H1 (cell line): ENCODE measurements around the gene HLA-DOB. TPM values are rescaled to one million over a fixed set of nuclear protein-coding genes. Genes with fewer than 3 reads are reported as not detected.

Experiments
- CTCF ChIA-PET: fragments of 300-600 bp; sonication (Branson Sonifier 250); formaldehyde crosslinking; loops from one replicate; lab custom pipeline; 2021; ENCODE audit not compliant: partially characterized antibody; lab: Charles Lee
- POLR2A ChIA-PET: fragments of 300-600 bp; sonication (Branson Sonifier 250); formaldehyde crosslinking; loops from one replicate; lab custom pipeline; 2021; ENCODE audit warnings: inconsistent platforms; ENCODE audit not compliant: partially characterized antibody; lab: Charles Lee
- DNase-seq, 2 experiments: peaks; one replicate each; pipeline versions ENCODE4 v3.0.0 to v3.0.0-alpha.2; 2010 to 2022; ENCODE audit warnings: low spot score in 2 of 2, low read depth in 1 of 2, mixed read lengths in 1 of 2
- FAIRE-seq: peaks from 2 replicates; lab custom pipeline; 2011; peaks lifted over from hg19 to GRCh38; lab: Jason Lieb, UNC
- H2AFZ ChIP-seq: 2 replicates; pipeline ENCODE4 v1.8.1; 2012; ENCODE audit warnings: low read length, inconsistent platforms
- H2AK5ac ChIP-seq: 2 replicates; pipeline ENCODE4 v1.6.1; 2013; ENCODE audit warnings: low read depth, low read length
- H2BK120ac ChIP-seq: replicated peaks from 2 replicates; pipeline ENCODE3; 2013; ENCODE audit warnings: low read depth, low read length, inconsistent platforms
- H2BK12ac ChIP-seq: 2 replicates; pipeline ENCODE4 v1.6.1; 2013; ENCODE audit warnings: low read depth, low read length
- H2BK15ac ChIP-seq: 2 replicates; pipeline ENCODE4 v1.6.1; 2013; ENCODE audit warnings: low read length
- H2BK20ac ChIP-seq: 2 replicates; pipeline ENCODE4 v1.6.1; 2013; ENCODE audit warnings: low read length
- H2BK5ac ChIP-seq: 2 replicates; pipeline ENCODE4 v1.6.1; 2013; ENCODE audit warnings: low read depth, low read length
- H3K14ac ChIP-seq: 2 replicates; pipeline ENCODE4 v1.6.1; 2013; ENCODE audit warnings: inconsistent platforms; ENCODE audit not compliant: insufficient read length
- H3K18ac ChIP-seq: 2 replicates; pipeline ENCODE4 v1.6.1; 2013; ENCODE audit warnings: low read length; ENCODE audit errors: extremely low read depth
- H3K23ac ChIP-seq: 2 replicates; pipeline ENCODE4 v1.6.1; 2013; ENCODE audit warnings: inconsistent platforms; ENCODE audit not compliant: insufficient read length
- H3K23me2 ChIP-seq: 2 replicates; pipeline ENCODE4 v1.6.1; 2013; ENCODE audit warnings: low read depth, low read length
- H3K27ac ChIP-seq: 2 replicates; pipeline ENCODE4 v1.6.1; 2011; ENCODE audit warnings: low read depth, low read length, inconsistent platforms
- H3K27me3 ChIP-seq, 4 experiments: replicated peaks in 1 of 4; 1 replicate in 1 of 4; 2 replicates in 3 of 4; pipeline versions ENCODE4 v1.6.1 to v1.8.1; 2011 to 2013; ENCODE audit warnings: low read length in 3 of 4, mild to moderate bottlenecking in 3 of 4, inconsistent platforms in 2 of 4, mixed read lengths in 2 of 4, moderate library complexity in 1 of 4; ENCODE audit not compliant: control insufficient read depth in 3 of 4, insufficient read depth in 3 of 4; ENCODE audit errors: extremely low read depth in 1 of 4
- H3K36me3 ChIP-seq, 4 experiments: 2 replicates each; pipeline versions ENCODE4 v1.6.1 to v1.8.1; 2011 to 2013; ENCODE audit warnings: mild to moderate bottlenecking in 4 of 4, low read length in 3 of 4, moderate library complexity in 2 of 4, control low read depth in 1 of 4, inconsistent platforms in 1 of 4; ENCODE audit not compliant: insufficient read depth in 4 of 4, control insufficient read depth in 2 of 4
- H3K4ac ChIP-seq: replicated peaks from 2 replicates; pipeline ENCODE3; 2013; ENCODE audit warnings: low read length, low read depth, mixed read lengths, inconsistent platforms; ENCODE audit not compliant: insufficient read length
- H3K4me1 ChIP-seq, 4 experiments: replicated peaks in 1 of 4; 1 replicate in 1 of 4; 2 replicates in 3 of 4; pipeline versions ENCODE4 v1.6.1 to v1.8.1; 2011 to 2013; ENCODE audit warnings: low read length in 3 of 4, inconsistent platforms in 2 of 4, mixed read lengths in 1 of 4; ENCODE audit not compliant: insufficient read depth in 4 of 4, control insufficient read depth in 3 of 4
- H3K4me2 ChIP-seq, 2 experiments: 2 replicates each; pipeline versions ENCODE4 v1.6.1 to v1.8.1; 2011 to 2013; ENCODE audit warnings: low read depth in 2 of 2, low read length in 2 of 2, control low read depth in 1 of 2, inconsistent platforms in 1 of 2, mild to moderate bottlenecking in 1 of 2; ENCODE audit not compliant: insufficient read depth in 1 of 2
- H3K4me3 ChIP-seq, 4 experiments: fragments of 200-600, 300-600 bp in 1 of 4; sonication (generic), shearing (Covaris generic), sonication (Bioruptor Twin) in 1 of 4; 2 replicates each; pipeline versions ENCODE4 v1.5.1 to v1.8.1; 2011 to 2016; ENCODE audit warnings: low read length in 4 of 4, low read depth in 3 of 4, control low read depth in 2 of 4, inconsistent platforms in 2 of 4, mild to moderate bottlenecking in 2 of 4, mixed read lengths in 1 of 4, moderate library complexity in 1 of 4; ENCODE audit not compliant: insufficient read depth in 2 of 4; ENCODE audit errors: extremely low read depth in 1 of 4
- H3K56ac ChIP-seq: replicated peaks from 2 replicates; pipeline ENCODE3; 2013; ENCODE audit warnings: low read depth, mild to moderate bottlenecking, mixed read lengths, low read length, inconsistent platforms; ENCODE audit not compliant: insufficient read length
- H3K79me1 ChIP-seq: 2 replicates; pipeline ENCODE4 v1.6.1; 2013; ENCODE audit warnings: low read depth, low read length, control low read depth
- H3K79me2 ChIP-seq, 2 experiments: 2 replicates each; pipeline versions ENCODE4 v1.6.1 to v1.8.1; 2012 to 2013; ENCODE audit warnings: low read length in 2 of 2, mild to moderate bottlenecking in 2 of 2, inconsistent platforms in 1 of 2; ENCODE audit not compliant: insufficient read depth in 2 of 2, control insufficient read depth in 1 of 2
- H3K9ac ChIP-seq, 4 experiments: replicated peaks in 1 of 4; 1 replicate in 1 of 4; 2 replicates in 3 of 4; pipeline versions ENCODE4 v1.6.1 to v1.8.1; 2011 to 2013; ENCODE audit warnings: low read depth in 3 of 4, low read length in 3 of 4, control low read depth in 2 of 4, mild to moderate bottlenecking in 2 of 4, moderate library complexity in 2 of 4, inconsistent platforms in 1 of 4; ENCODE audit errors: extremely low read depth in 1 of 4
- H3K9me3 ChIP-seq, 2 experiments: 2 replicates each; pipeline versions ENCODE4 v1.6.1 to v1.8.1; 2012 to 2013; ENCODE audit warnings: mild to moderate bottlenecking in 2 of 2, moderate library complexity in 2 of 2, control low read depth in 1 of 2, inconsistent platforms in 1 of 2, low read depth in 1 of 2, low read length in 1 of 2, mixed read lengths in 1 of 2; ENCODE audit not compliant: insufficient read depth in 2 of 2
- H4K20me1 ChIP-seq, 2 experiments: replicated peaks in 1 of 2; 2 replicates each; pipeline versions ENCODE3 to v1.8.1; 2011 to 2013; ENCODE audit warnings: inconsistent platforms in 2 of 2, low read length in 2 of 2, mild to moderate bottlenecking in 1 of 2; ENCODE audit not compliant: insufficient read depth in 2 of 2, control insufficient read depth in 1 of 2
- H4K5ac ChIP-seq: 2 replicates; pipeline ENCODE4 v1.6.1; 2013; ENCODE audit warnings: low read length, low read depth, mixed read lengths, inconsistent platforms; ENCODE audit not compliant: insufficient read length
- H4K8ac ChIP-seq: 2 replicates; pipeline ENCODE4 v1.8.0; 2013; ENCODE audit warnings: mild to moderate bottlenecking, moderate library complexity, low read length, inconsistent platforms; ENCODE audit not compliant: insufficient read depth; ENCODE audit errors: extremely low read depth
- H4K91ac ChIP-seq: replicated peaks from 2 replicates; pipeline ENCODE3; 2013; ENCODE audit warnings: low read length, mixed read lengths, inconsistent platforms; ENCODE audit not compliant: insufficient read length
- ASH2L ChIP-seq: fragments of 200-600, 300-600 bp; sonication (generic); IDR thresholded peaks from one replicate; pipeline ENCODE4 v1.7.1; 2017; ENCODE audit warnings: low read length
- BRCA1 ChIP-seq: IDR thresholded peaks from 2 replicates; pipeline ENCODE4 v1.6.1; 2012; ENCODE audit warnings: low read depth, low read length, improper control_type of control experiment
- CBX5 ChIP-seq: fragments of 300-800, 300-1000 bp; sonication (generic); IDR thresholded peaks from 2 replicates; pipeline ENCODE4 v1.7.1; 2016; ENCODE audit warnings: antibody characterized with exemption, low read length, low read depth
- GTF2F1 ChIP-seq: IDR thresholded peaks from 2 replicates; pipeline ENCODE4 v1.6.1; 2012; ENCODE audit warnings: low read depth, low read length, improper control_type of control experiment, borderline replicate concordance
- KDM4A ChIP-seq: IDR thresholded peaks from one replicate; pipeline ENCODE4 v1.7.1; 2012; ENCODE audit warnings: low read depth, mild to moderate bottlenecking, moderate library complexity, low read length, inconsistent platforms; ENCODE audit not compliant: severe bottlenecking
- RAD21 ChIP-seq, 2 experiments: IDR thresholded peaks in 1 of 2; conservative IDR thresholded peaks in 1 of 2; 2 replicates each; pipeline ENCODE4 v1.6.1; 2011; ENCODE audit warnings: low read depth in 2 of 2, low read length in 2 of 2, improper control_type of control experiment in 1 of 2, inconsistent platforms in 1 of 2, mild to moderate bottlenecking in 1 of 2, moderate library complexity in 1 of 2
- TEAD4 ChIP-seq: IDR thresholded peaks from 2 replicates; pipeline ENCODE4 v1.6.1; 2012; ENCODE audit warnings: low read depth, low read length, inconsistent platforms, mixed read lengths
- WGBS, 2 experiments: shearing (Covaris generic) in 1 of 2; methylation state at CpG; one replicate each; pipeline versions ENCODE4 v1.1.6 to v1.1.7; 2013 to 2015; ENCODE audit warnings: low lambda C conversion rate in 2 of 2, mixed read lengths in 2 of 2, inconsistent platforms in 1 of 2, low coverage in 1 of 2, missing lambda C conversion rate in 1 of 2; ENCODE audit not compliant: insufficient replicate concordance in 2 of 2, insufficient coverage in 1 of 2, insufficient read length in 1 of 2; ENCODE audit errors: extremely low coverage in 1 of 2, missing lambda C conversion rate in 1 of 2; 5-methylcytosine and 5-hydroxymethylcytosine counted together
- polyA plus RNA-seq, 7 experiments: library from polyadenylated mRNA; depleted of rRNA in 3 of 7; stranded (reverse) in 5 of 7; unstranded in 2 of 7; fragments of >200 nt in 5 of 7; fragments of 200-250 nt in 2 of 7; gene quantifications; 1 replicate in 5 of 7; 2 replicates in 1 of 7; 4 replicates in 1 of 7; pipeline versions ENCODE4 v1.2.1 to v1.2.3, GENCODE V29; 2011 to 2013; ENCODE audit warnings: missing spikeins in 2 of 7, mixed read lengths in 2 of 7
- total RNA-seq: library from RNA; stranded (reverse); fragmentation: NEBNext Ultra II Directional; extraction: Animal tissue kit (Norgen Biotek cat#: 25700); gene quantifications from 2 replicates; pipeline ENCODE4 v1.2.1, GENCODE V29; 2021
- TF ChIP-seq, protein P1 (sequence below), 3 experiments: IDR thresholded peaks; 1 replicate in 2 of 3; 2 replicates in 1 of 3; pipeline versions ENCODE4 v1.5.1 to v1.6.1; 2011; ENCODE audit warnings: low read length in 3 of 3, mild to moderate bottlenecking in 3 of 3, inconsistent platforms in 2 of 3, low read depth in 1 of 3, moderate library complexity in 1 of 3; ENCODE audit not compliant: insufficient read depth in 1 of 3; ENCODE audit errors: control extremely low read depth in 1 of 3

Gene HLA-DOB
- total and polyA plus RNA-seq, 2 of the 8 experiments (the other 6 are each of a cell fraction or from before 2014, with no cell fraction given) = 0.35 TPM; not detected in 1

DNA sequence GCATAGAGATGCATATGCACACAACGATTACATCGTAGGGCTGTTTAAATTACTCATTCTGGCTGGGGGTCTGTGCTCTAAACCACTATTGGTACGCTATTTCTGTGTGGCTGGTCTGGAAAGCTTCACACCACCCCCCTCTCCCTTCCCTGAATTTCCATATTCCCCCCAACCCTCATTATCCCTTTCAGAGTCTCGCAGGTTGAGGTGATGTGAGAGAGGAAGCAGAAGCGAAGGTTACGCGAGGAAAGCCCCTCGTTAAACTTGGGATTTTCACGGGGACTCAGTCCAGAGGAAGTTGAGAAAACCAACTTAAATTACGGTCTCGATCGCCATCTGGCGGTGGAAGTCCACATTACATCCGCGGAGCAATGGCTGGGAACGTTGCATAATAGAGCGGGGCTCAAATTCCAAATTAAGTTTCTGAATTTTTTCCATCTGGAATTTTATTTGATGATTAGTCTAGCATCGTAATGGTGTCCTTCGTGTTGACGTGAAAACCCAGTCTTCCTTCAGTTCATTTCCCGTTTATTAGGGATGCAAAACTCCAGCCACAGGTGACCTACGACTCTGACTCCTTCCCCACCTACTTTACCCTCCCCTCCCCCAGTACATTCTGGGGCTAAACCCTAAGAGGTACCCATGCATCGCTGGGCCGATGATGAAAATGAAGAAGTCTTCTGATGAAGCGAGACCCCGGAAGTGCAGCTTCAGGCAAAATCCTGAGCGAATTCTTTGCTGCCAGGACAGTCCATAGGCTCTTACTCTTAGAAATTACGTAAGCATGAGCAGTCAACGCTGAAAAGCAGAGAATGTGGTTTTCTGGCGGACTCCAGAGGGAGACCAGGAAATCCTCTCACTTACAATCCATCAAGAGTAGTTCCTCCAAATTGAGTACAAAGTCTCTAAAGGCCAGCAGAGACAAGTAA, 19.7 kb downstream of the HLA-DOB start:
- H3K18ac ChIP-seq = no peak overlapping the region
- no peak overlapping the region for H3K56ac ChIP-seq
- no peak overlapping the region for H4K5ac ChIP-seq
- H3K79me1 ChIP-seq = no peaks in the 10 kb centered on the region
- peak; percentile 19 to 97 for DNase-seq
- peaks cover 0 to 1% (median 0%) of the 10 kb centered on the region in 4 experiments; a peak in 1 of 7 replicates for H3K27me3 ChIP-seq
- no peak overlapping the region for H3K27ac ChIP-seq
- H2BK12ac ChIP-seq = no peak overlapping the region
- peaks cover 4 to 6% of the 10 kb centered on the region in 2 experiments; a peak in 1 of 4 replicates for H3K9me3 ChIP-seq
- no peak overlapping the region for H2AK5ac ChIP-seq
- H3K79me2 ChIP-seq = no peaks in the 10 kb centered on the region
- H2AFZ ChIP-seq = peak overlapping the region; percentile 84
- H4K20me1 ChIP-seq = no peaks in the 10 kb centered on the region
- no peak overlapping the region for H4K8ac ChIP-seq
- no peak overlapping the region for H2BK5ac ChIP-seq
- no peaks in the 10 kb centered on the region for H3K23me2 ChIP-seq
- H3K36me3 ChIP-seq = no peaks in the 10 kb centered on the region
- H3K14ac ChIP-seq = no peak overlapping the region
- FAIRE-seq = peak; percentile 95
- H3K23ac ChIP-seq = no peak overlapping the region
- H3K4me2 ChIP-seq = peak overlapping the region; percentile 33 to 68
- ChIA-PET POLR2A (no interaction called here), CTCF (interaction anchor here (0.6 to 3.0 kb wide), 13 partner anchors 9 to 383 kb away, joined by 3 to 25 read pairs (median 4); partner anchors contain the start of gene HLA-DOB)
- H2BK15ac ChIP-seq = no peak overlapping the region
- no peak overlapping the region for H3K4ac ChIP-seq
- H2BK20ac ChIP-seq = no peak overlapping the region
- H4K91ac ChIP-seq = no peak overlapping the region
- peaks cover 0 to 3% (median 0%) of the 10 kb centered on the region in 4 experiments; a peak in 2 of 7 replicates for H3K4me1 ChIP-seq
- H3K9ac ChIP-seq = no peak overlapping the region
- peak overlapping the region in 3 of 4 experiments; percentile 7 to 48 (median 24); a peak in 4 of 8 replicates for H3K4me3 ChIP-seq
- H2BK120ac ChIP-seq = no peak overlapping the region
- 25% methylated on average over 30 of the region's 30 CpGs; no CpG with 5 or more reads in 1 of the 2 experiments for WGBS, 2 experiments
- TF ChIP-seq CBX5 (no peak), KDM4A (peak; percentile 18), GTF2F1 (no peak), RAD21 (IDR thresholded peaks at IDR 0.05 in 1 of 2, conservative IDR thresholded peaks at IDR 0.05 in 1 of 2; ENCODE audit: low read depth in 2 of 2, low read length in 2 of 2) (peak; percentile 82 to 89), ASH2L (peak; percentile 39), BRCA1 (no peak), TEAD4 (no peak)
- TF ChIP-seq, protein P1, sequence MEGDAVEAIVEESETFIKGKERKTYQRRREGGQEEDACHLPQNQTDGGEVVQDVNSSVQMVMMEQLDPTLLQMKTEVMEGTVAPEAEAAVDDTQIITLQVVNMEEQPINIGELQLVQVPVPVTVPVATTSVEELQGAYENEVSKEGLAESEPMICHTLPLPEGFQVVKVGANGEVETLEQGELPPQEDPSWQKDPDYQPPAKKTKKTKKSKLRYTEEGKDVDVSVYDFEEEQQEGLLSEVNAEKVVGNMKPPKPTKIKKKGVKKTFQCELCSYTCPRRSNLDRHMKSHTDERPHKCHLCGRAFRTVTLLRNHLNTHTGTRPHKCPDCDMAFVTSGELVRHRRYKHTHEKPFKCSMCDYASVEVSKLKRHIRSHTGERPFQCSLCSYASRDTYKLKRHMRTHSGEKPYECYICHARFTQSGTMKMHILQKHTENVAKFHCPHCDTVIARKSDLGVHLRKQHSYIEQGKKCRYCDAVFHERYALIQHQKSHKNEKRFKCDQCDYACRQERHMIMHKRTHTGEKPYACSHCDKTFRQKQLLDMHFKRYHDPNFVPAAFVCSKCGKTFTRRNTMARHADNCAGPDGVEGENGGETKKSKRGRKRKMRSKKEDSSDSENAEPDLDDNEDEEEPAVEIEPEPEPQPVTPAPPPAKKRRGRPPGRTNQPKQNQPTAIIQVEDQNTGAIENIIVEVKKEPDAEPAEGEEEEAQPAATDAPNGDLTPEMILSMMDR (IDR thresholded peaks at IDR 0.05; ENCODE audit: control extremely low read depth in 1 of 3, insufficient read depth in 1 of 3, low read depth in 1 of 3, low read length in 3 of 3) = peak; percentile 69 to 83 (median 75)
